Stimulated activated CD4-positive, alpha-beta T cell treated with anti-CD3 and anti-CD28 coated beads, Interleukin-15, amount 100 ng/mL, for 1 hour (primary cell): ENCODE results near the gene KCNE1.
"Not testable (repeated sequence)": the region's sequence is repeated elsewhere in the genome, so short reads cannot be mapped to it uniquely, and the experiment has no call there.

Experiments
- DNase-seq, 2 donors: peaks; one replicate each; pipeline ENCODE4 v3.0.0-alpha.2; 2020; ENCODE audit warnings: low read depth in 1 of 2, low spot score in 1 of 2

KCNE1 gene

GRCh38 chr21:34423805-34424204 is 88.2 kb downstream of the KCNE1 start, which contains the start of gene SMIM34:
Gene SMIM34 (minus strand): TSS chr21:34423951. CDS start chr21:34423839, 112 bp downstream.
- not testable (repeated sequence) for DNase-seq

- DNase-seq = not testable (repeated sequence)
These were observed 94.4 kb downstream of the KCNE1 start for GRCh38 chr21:34417448-34418077.

GRCh38 chr21:34407294-34407693 is 104.7 kb downstream of the KCNE1 start:
- DNase-seq = not testable (repeated sequence)

GRCh38 chr21:34406676-34407075 is 105.3 kb downstream of the KCNE1 start:
- DNase-seq = not testable (repeated sequence)

- not testable (repeated sequence) for DNase-seq
These were observed 105.9 kb downstream of the KCNE1 start for GRCh38 chr21:34406102-34406501.

- not testable (repeated sequence) for DNase-seq
These were observed 106.3 kb downstream of the KCNE1 start for GRCh38 chr21:34405686-34406085.

- DNase-seq = not testable (repeated sequence)
These were observed 107.3 kb downstream of the KCNE1 start for GRCh38 chr21:34404742-34405141.

GRCh38 chr21:34400522-34400921 is 111.5 kb downstream of the KCNE1 start:
- not testable (repeated sequence) for DNase-seq
